NAMALWA (cell line): Measurements from ENCODE around the gene WAC.
A peak's percentile ranks its signal among the peaks of the same experiment; 100 is the strongest.
"Not testable (repeated sequence)": the region's sequence is repeated elsewhere in the genome, so short reads cannot be mapped to it uniquely, and the experiment has no call there.

ENCODE experiments used
- DNase-seq: peaks from one replicate; pipeline ENCODE4 v3.0.0-alpha.2; 2015; ENCODE audit warnings: low spot score

Gene WAC

DNA sequence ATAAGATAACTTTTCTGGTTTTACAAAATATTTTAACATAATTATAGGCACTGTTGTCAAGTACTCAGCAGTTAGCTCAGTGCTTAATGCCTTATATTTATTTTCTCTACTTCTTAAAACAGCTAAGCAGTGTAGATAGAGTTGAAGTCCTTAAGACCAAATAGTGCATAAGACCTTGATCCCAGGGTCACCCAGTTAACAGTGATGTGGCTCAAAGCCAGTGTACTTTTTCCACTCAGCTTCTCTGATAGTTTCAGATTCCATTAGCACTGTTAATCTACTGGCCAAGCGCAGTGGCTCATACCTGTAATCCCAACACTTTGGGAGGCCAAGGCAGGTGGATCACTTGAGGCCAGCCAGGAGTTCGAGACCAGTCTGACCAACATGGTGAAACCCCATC is 83.6 kb downstream of the WAC start:
- DNase-seq: no peak

- DNase-seq: no peak
Measured at GRCh38 chr10:28619455-28619854, 86.5 kb downstream of the WAC start.

GRCh38 chr10:28620251-28620650 is 87.3 kb downstream of the WAC start:
- no peak for DNase-seq

GRCh38 chr10:28623483-28623882 is 90.6 kb downstream of the WAC start:
- no peak for DNase-seq

DNA sequence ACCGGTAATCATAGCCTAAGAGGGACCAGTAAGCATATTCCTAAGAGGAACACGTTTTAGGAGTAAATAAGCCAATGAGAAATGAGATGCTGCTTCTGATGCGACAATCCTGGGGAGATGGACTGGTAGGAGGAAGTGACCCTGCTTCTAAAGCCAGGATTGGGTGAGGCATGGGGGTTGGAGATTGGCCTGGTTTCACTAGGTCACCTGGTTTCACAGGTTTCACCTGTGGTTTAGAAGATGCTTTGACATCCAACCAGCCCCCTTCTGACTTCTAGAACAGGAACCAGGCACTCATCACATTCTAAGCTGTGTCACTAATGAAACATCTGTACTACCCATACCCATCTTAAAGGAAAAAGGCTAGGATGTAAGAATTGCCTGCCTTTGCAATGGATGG is 91.4 kb downstream of the WAC start:
- DNase-seq: no peak

- DNase-seq: no peak
Measured at GRCh38 chr10:28627102-28627501, 94.2 kb downstream of the WAC start.

DNA sequence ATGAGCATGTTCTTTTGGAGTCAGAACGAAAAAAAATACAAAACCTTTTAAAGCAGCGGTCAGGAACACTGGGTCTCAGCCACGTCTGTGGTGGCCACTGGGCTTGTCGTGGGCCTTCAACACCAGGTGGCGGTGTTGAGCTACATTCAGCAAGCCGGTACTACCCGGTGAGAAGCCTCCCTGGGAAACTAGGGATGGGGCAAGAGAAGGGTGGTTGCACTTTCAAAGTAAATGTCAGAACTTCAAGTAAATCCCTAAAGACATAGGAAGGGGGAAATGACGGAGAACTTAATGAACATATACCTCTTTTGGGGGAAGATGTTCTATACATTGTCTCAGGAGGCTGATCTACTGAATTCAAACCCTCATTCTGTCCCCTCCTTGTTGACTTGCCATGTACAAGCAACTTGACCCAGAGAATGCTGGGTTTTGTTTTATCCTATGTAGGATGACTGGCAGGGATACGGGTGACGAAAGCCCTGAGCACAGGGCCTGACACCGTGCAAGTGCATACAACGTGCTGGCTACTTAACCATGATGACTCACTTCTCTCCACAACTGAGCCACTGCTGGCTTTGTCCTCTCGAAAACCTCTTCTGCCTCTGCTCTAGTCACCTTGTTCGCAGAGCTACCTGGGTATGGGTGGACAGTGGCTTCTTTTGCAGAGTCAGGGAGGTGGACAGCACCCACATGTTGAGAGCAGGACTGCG is 95.4 kb downstream of the WAC start:
- DNase-seq: peak; percentile 75

GRCh38 chr10:28631896-28632583 is 99.1 kb downstream of the WAC start:
- DNase-seq: no peak

- DNase-seq: no peak
Measured at GRCh38 chr10:28632584-28632945, 99.6 kb downstream of the WAC start.

DNA sequence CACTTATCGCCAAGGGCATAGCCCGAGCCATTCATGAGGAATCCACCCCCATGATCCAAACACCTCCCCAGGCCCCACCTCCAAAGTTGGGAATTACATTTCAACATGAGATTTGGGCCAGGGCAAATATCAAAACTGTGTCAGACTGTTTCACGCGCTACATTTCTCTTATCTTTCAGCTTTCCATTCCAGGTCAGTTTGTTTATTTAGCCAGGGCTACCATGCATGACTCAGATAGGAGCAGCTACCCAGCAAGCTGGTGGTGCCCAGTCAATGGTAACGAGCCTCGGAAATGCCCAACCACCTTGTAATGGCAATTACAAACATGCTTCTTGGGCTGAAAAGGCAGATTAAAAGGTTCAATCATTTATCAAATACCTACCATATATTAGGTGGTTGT is 100.8 kb downstream of the WAC start:
- DNase-seq: no peak

DNA sequence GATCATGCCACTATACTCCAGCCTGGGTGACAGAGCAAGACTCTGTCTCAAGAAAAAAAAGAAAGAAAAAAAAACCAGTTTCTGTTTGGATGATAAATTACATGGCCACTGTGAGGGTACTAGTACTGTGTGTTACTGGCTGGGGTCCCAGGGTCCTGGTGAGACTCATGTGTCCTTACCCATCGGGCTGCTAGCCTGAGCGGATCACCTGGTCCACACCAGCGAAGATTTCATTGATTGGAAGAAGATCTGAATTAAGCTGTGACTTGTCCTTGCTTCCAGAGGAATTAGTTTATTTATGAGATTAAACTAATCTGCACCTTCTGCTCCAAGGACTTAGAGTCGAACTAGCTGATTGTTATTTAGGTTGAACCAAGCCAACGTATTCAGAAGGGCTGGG is 104.4 kb downstream of the WAC start:
- DNase-seq: no peak

- DNase-seq: no peak
Measured at GRCh38 chr10:28638392-28638791, 105.5 kb downstream of the WAC start.

- no peak for DNase-seq
Measured at GRCh38 chr10:28640551-28640950, 107.6 kb downstream of the WAC start.

DNA sequence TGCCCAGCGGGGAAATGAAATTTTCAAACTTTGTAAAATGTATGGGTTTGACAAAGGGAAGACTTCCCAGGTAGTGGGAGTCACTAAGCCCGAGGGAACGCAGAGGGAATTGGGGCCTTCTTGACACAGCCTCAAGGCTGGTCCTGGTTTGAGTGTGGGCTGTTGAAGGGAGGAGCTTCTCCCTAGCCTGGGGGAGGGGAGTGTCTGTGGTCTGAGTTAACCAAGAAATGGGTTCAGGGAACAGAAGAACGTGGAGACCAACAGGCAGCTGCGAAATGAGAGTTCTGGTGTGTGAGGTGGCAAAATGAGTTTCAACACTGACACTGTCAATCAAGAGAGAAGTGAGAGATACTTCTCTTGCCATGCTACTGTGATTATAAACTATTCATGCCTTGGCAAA is 111.7 kb downstream of the WAC start:
- DNase-seq: no peak

DNA sequence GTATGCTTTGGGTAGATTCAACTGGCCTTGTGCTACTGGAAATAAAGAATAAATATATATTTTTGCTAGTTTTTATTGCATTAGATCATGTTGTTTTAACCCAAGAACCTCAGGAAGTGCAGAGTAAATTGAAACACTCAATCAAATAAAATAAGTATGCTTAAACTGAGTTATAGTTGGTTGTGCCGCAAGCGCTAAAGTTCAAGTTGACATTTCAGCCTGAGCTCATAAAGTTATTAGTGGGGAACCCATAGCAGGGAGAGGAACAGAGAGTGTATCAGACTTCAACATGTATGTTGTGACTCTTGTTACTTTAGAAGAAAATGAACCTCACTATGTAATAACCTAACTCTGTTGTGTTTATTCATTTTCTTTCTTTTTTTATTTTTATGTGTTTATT is 119.2 kb downstream of the WAC start:
- DNase-seq: no peak

DNA sequence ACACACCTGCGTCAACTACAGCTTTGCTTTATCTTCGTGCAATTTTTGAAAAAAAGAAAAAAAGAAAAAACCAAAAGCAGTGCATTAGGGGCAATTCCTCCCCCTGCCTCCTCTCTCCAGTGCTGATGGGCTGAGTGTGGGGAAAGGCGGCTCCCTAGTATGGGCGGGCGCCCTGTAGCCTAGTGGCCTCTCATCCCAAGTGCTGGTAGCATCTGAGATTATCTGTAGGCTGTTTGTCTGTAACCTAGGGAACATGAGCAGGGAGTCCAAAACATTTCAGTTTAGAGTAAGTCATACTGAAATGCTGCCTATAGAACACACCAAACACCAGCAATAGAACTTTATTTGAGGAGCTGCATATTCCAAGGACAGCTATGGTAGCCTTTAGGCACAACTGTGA is 119.8 kb downstream of the WAC start:
- no peak for DNase-seq

DNA sequence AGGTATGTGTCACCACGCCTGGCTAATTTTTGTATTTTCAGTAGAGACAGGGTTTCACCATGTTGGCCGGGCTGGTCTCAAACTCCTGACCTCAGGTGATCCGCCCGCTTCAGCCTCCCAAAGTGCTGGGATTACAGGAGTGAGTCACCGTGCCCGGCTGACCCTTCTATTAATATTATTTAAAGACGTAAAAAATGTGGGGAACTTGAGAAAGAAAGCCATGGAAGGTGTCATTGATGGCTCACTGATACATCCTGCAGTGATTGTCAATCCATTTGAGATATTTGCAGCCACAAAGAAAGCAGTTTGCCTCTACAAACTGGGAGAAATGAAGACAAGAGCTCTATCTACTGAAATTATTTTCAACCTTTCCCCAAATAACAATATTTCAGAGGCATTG is 125.9 kb downstream of the WAC start:
- not testable (repeated sequence) for DNase-seq

- no peak for DNase-seq
Measured at GRCh38 chr10:28661035-28661434, 128.1 kb downstream of the WAC start.

DNA sequence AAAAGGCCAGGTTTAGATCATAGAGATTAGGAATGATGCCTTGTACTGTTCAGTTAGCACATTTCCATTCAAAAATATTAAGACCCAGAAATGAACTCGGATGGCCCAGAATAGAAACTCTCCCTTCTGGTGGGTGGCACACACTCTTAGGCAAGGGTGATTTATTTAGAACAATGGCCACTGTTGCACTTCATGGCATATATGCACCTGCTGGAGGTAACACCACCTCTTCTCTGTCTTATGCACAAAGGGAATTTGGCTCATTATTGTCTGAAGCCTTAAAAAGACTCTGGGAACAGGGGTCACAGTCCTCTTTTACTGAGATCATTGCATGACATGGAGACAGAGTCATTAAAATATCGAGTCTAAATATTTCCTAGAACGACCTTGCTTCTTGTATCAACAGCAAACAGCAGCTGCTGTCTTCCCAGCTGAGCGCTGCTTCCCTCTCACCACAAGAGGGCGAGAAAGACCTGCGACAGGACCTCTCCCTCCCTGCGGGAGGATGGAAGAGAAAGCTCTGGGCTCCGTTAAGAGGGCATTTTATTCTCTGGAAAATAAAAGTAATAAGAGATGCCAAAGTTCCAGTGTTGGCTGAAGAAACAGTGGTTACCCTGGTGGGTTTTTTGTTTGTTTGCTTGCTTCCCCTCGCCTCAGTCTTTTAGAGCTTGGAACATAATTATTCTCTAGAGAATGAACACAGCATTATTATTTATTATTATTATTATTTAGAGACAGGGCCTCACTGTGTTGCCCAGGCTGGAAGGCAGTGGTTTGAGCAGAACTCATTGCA is 130.9 kb downstream of the WAC start:
- peak; percentile 82 for DNase-seq

DNA sequence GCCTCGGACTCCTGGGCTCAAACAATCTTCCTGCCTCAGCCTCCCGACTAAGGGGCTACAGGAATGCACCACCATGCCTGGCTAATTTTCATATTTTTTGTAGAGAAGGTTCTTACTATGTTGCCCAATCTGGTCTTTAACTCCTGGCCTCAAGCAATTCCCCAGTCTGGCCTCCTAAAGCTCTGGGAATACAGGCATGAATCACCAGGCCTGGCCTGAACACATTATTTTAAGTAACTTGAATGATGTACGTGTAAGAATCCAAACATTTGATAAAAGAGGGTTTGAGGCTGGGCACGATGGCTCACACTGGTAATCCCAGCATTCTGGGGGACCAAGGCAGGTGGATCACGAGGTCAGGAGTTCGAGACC is 131.4 kb downstream of the WAC start:
- DNase-seq: no peak

GRCh38 chr10:28666751-28667467 is 134.0 kb downstream of the WAC start:
- no peak for DNase-seq

GRCh38 chr10:28668363-28669226 is 135.7 kb downstream of the WAC start:
- DNase-seq: no peak
